ENCODE measurements around the gene PUM2. TPM values are rescaled to one million over a fixed set of nuclear protein-coding genes. Genes with fewer than 3 reads are reported as not detected.

Gene PUM2
- total RNA-seq, 1 experiment from 2014 or later, result 105 TPM

GRCh38 chr2:20294231-20294630 is 56.4 kb downstream of the PUM2 start:
- POLR2A ChIA-PET, result no interaction called here
- Histone ChIP-seq H3K27me3 (ENCODE audit: insufficient read depth, low read length) (no peaks in the 10 kb centered on the region), H3K9me2 (ENCODE audit: insufficient read depth) (no peaks in the 10 kb centered on the region), H3K79me2 (ENCODE audit: insufficient read depth, low read length) (peaks cover 72% of the 10 kb centered on the region), H3K9me3 (ENCODE audit: control insufficient read depth in 1 of 2, insufficient read depth in 1 of 2, low read depth in 1 of 2, low read length in 2 of 2) (no peaks in the 10 kb centered on the region), H3K36me3 (ENCODE audit: control insufficient read depth in 1 of 2, insufficient read depth in 2 of 2, low read length in 2 of 2) (peaks cover 15 to 29% of the 10 kb centered on the region in 2 experiments), H3K27ac (ENCODE audit: low read depth, low read length) (no peak overlapping the region), H2AFZ (ENCODE audit: low read depth, low read length, poor library complexity, severe bottlenecking) (no peak overlapping the region), H4K20me1 (ENCODE audit: insufficient read depth) (peaks cover 12% of the 10 kb centered on the region), H3K9ac (ENCODE audit: low read length) (no peak overlapping the region), H3K4me2 (ENCODE audit: low read length) (no peak overlapping the region), H3K4me1 (ENCODE audit: control insufficient read depth in 1 of 2, insufficient read depth in 2 of 2, low read length in 2 of 2) (peaks cover 15 to 28% of the 10 kb centered on the region in 2 experiments), H3K4me3 (replicated peaks in 1 of 2; ENCODE audit: low read depth in 1 of 2, low read length in 2 of 2) (no peak overlapping the region)
- CTCF ChIA-PET, result no interaction called here
- TF ChIP-seq RAD21 (IDR thresholded peaks at IDR 0.05; ENCODE audit: low read depth), result no peak
- no peak for TF ChIP-seq CTCF (IDR thresholded peaks at IDR 0.05 in 2 of 3, conservative IDR thresholded peaks at IDR 0.05 in 1 of 3; ENCODE audit: borderline replicate concordance in 1 of 3, insufficient read depth in 1 of 3, low read depth in 2 of 3, low read length in 2 of 3)
- TF ChIP-seq MAX (IDR thresholded peaks at IDR 0.05), result no peak
- TF ChIP-seq CBX3 (IDR thresholded peaks at IDR 0.05; ENCODE audit: low read depth), result no peak
- no peak for TF ChIP-seq ZNF274 (IDR thresholded peaks at IDR 0.05; ENCODE audit: low read depth, low read length)
- no peak for TF ChIP-seq EZH2phosphoT487 (IDR thresholded peaks at IDR 0.05; ENCODE audit: borderline replicate concordance)
- TF ChIP-seq SP1 (IDR thresholded peaks at IDR 0.05; ENCODE audit: low read depth), result no peak
- no peak for TF ChIP-seq EZH2 (IDR thresholded peaks at IDR 0.05)
- TF ChIP-seq REST (IDR thresholded peaks at IDR 0.05; ENCODE audit: low read depth), result no peak
- TF ChIP-seq ELF1 (IDR thresholded peaks at IDR 0.05; ENCODE audit: borderline replicate concordance, low read depth), result no peak
- TF ChIP-seq TCF7L2 (IDR thresholded peaks at IDR 0.05; ENCODE audit: borderline replicate concordance, extremely low read depth, insufficient read depth, insufficient read length), result no peak
- no peak for TF ChIP-seq SRF (IDR thresholded peaks at IDR 0.05; ENCODE audit: low read depth)
- DNase-seq (ENCODE audit: low read depth, low spot score) (no peak), ATAC-seq (no peak)
- intact Hi-C loops (cut with micrococcal nuclease), result loop anchor here (5.0 kb wide), 1 partner anchor 67 kb away; the partner anchor contains the start of gene SDC1
- BruUV-seq (replicated peaks), result no TSS peak
- RAD21 ChIA-PET (ENCODE audit: low non-redundant PET in 1 of 2, low total read pairs in 2 of 2, uncharacterized antibody in 2 of 2, unreplicated experiment in 2 of 2), result no interaction called here

Measured in HCT116 (cell line).